ENCODE data around the gene NPY2R.

Gene NPY2R

DNA sequence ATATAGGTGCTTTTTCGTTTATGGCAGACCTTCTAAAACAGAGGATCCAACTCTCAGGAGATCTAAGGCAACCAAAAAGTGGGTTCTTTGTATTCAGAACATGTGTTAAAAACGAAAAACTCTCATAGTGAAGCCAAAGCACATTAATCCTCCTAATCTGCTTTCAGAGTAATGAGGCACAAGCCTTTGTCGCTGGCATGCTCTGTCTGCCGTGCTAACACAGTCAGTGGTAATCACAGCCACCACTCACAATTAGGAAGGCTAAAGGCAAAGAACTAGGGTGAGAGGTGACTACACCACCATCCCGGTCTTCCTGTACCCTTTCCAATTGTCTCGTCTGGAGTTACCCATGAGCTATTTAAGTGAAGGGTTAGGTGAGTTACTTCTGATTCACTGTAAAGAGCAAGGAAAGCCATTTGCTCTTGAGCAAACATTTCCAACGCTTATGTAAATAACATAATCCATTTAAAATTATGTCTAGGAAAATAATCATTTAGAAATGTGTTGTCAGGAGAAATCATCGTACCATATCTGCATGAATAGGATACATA lies 40.7 kb downstream of the NPY2R start:
- DNase-seq (ENCODE audit: low read depth in 2 of 2), result no peak

DNA sequence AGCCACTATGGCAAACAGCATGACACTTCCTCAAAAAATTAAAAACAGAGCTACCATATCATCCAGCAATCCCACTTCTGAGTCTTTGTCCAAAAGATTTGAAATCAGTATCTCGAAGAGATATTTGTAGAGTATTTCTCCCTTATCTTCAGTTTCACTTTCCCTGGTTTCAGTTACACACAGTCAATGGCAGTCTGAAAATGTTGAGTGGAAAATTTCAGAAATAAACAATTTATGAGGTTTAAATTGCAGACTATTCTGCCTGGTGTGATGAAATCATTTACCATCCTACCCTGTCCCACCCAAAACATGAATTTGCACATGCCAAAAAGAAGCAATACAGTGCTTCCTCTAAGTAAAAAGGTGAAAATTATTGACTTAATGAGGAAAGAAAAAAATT lies 43.9 kb downstream of the NPY2R start:
- DNase-seq (ENCODE audit: low read depth in 2 of 2), result no peak

- DNase-seq (ENCODE audit: low read depth in 2 of 2), result no peak
Observed at GRCh38 chr4:155263480-155263879, 55.0 kb downstream of the NPY2R start.

DNA sequence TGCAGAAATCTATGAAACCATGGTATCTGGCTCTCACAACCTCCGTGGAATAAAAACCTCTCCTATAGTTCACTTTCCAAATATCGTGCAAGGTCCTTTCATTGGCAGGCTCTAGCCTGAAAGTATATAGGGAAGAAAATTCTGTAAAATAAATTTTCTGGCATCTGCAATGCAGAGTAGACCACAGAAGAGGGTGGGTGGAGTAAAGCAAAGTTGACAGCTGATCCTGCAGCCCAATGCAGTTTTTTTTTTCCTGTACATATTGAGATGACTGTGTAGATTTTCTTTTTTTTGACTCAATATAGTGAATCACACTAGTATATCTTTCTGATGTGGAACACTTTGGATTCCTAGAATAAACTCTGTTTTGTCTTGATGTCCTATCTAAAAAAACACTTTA lies 56.7 kb downstream of the NPY2R start:
- DNase-seq (ENCODE audit: low read depth in 2 of 2), result no peak
